Lower leg skin (tissue), 4 donors: ENCODE measurements around the gene MAPKAPK3. TPM values are rescaled to one million over a fixed set of nuclear protein-coding genes. Genes with fewer than 3 reads are reported as not detected.

Source experiments
- DNase-seq, 2 donors: peaks; one replicate each; pipeline ENCODE4 v3.0.0-alpha.2; 2019; ENCODE audit warnings: low spot score in 2 of 2
- H3K4me3 ChIP-seq: fragments of 200-600 bp; sonication (generic); 2 replicates; pipeline ENCODE4 v1.5.1; 2017; ENCODE audit warnings: mild to moderate bottlenecking, low read depth; ENCODE audit not compliant: poor library complexity, severe bottlenecking
- POLR2A ChIP-seq, 2 donors: fragments of 450-650 bp; IDR thresholded peaks; one replicate each; pipeline ENCODE4 v1.6.1; 2016 to 2017; ENCODE audit warnings: antibody characterized with exemption in 2 of 2, mild to moderate bottlenecking in 1 of 2, moderate library complexity in 1 of 2
- WGBS, 2 donors: methylation state at CpG; one replicate each; pipeline ENCODE4 v1.1.5; 2018; 5-methylcytosine and 5-hydroxymethylcytosine counted together
- intact Hi-C: fragments of 100-400 bp; cut with DNase I; formaldehyde crosslinking; loops from one replicate; pipeline ENCODE4 v1.15.0; 2023; ENCODE audit warnings: low total_unique reads
- total RNA-seq, 4 donors: library from RNA; depleted of rRNA; stranded (reverse); fragments of >200 nt; gene quantifications; one replicate each; pipeline ENCODE4 v1.1.0, GENCODE V29; 2016
- TF ChIP-seq, protein P1 (sequence below), 3 donors: fragments of 450-650 bp; IDR thresholded peaks; one replicate each; pipeline ENCODE4 v1.5.1; 2016; ENCODE audit warnings: antibody characterized with exemption in 3 of 3, mild to moderate bottlenecking in 3 of 3, moderate library complexity in 2 of 3

MAPKAPK3 gene
- total RNA-seq, 4 donors from 2014 or later: 65.2 to 128 (median 91.7) TPM

- no peak overlapping the region for H3K4me3 ChIP-seq
- TF ChIP-seq, protein P1, sequence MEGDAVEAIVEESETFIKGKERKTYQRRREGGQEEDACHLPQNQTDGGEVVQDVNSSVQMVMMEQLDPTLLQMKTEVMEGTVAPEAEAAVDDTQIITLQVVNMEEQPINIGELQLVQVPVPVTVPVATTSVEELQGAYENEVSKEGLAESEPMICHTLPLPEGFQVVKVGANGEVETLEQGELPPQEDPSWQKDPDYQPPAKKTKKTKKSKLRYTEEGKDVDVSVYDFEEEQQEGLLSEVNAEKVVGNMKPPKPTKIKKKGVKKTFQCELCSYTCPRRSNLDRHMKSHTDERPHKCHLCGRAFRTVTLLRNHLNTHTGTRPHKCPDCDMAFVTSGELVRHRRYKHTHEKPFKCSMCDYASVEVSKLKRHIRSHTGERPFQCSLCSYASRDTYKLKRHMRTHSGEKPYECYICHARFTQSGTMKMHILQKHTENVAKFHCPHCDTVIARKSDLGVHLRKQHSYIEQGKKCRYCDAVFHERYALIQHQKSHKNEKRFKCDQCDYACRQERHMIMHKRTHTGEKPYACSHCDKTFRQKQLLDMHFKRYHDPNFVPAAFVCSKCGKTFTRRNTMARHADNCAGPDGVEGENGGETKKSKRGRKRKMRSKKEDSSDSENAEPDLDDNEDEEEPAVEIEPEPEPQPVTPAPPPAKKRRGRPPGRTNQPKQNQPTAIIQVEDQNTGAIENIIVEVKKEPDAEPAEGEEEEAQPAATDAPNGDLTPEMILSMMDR (IDR thresholded peaks at IDR 0.05): no peak
- no peak for TF ChIP-seq POLR2A (IDR thresholded peaks at IDR 0.05)
- no peak for DNase-seq
- WGBS, 2 donors: 68 to 69% methylated on average over 6 of the region's 6 CpGs
- intact Hi-C loops: no loop called here
Observed at GRCh38 chr3:50648313-50648712, 31.4 kb downstream of the MAPKAPK3 start.

DNA sequence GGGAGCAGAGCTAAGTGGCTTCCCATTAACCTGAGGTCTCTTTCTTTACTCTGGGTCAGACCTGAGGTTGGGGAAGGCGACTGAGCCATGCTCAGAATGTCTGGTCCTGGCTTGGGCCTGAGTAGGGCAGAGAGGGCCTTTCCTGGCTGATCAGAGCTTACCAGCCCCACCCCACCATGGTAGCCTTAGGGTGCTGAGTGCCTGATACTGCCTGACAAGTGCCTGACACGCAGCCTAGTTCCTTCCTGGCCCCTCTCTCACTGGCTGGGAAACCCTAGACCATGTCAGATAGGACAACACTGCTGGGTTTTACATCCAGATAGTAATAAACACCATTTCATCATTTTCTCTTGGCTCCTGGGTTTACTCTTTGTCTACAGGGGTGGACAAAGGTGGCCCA, 32.0 kb downstream of the MAPKAPK3 start:
- no peak for DNase-seq
- no peak overlapping the region for H3K4me3 ChIP-seq
- 81 to 83% methylated on average over 2 of the region's 2 CpGs for WGBS, 2 donors
- TF ChIP-seq, protein P1 (IDR thresholded peaks at IDR 0.05): no peak
- no peak for TF ChIP-seq POLR2A (IDR thresholded peaks at IDR 0.05)
- intact Hi-C loops: no loop called here

DNA sequence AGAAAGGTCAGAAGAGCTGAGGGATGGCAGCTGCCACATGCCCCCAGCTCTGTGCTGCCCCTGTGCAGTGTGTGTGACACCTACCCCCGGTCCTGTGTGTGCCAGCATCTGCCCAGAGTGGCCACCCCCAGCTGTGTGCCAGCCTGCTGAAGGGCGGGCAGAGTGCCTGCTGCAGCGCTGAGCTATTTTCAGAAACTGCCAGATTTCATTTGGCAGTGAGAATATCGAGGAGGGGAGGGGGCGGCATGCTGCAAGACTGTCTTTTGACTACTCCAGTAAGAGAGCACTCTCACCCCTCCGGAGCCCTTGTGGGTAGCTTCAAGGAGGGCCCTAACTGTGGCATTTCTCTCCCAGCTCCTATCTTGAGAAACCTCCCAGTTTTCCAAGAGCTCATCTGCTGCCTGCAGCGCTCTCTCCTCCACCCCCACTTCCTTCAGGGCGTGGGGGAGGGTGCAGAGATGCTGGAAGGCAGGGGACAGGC, 32.5 kb downstream of the MAPKAPK3 start:
- no peak for TF ChIP-seq POLR2A (IDR thresholded peaks at IDR 0.05)
- TF ChIP-seq, protein P1 (IDR thresholded peaks at IDR 0.05): no peak
- intact Hi-C loops: no loop called here
- H3K4me3 ChIP-seq: no peak overlapping the region
- DNase-seq: no peak
- WGBS, 2 donors: 56 to 70% methylated on average over 8 of the region's 8 CpGs

- 91 to 96% methylated on average over 1 of the region's 1 CpG for WGBS, 2 donors
- intact Hi-C loops: no loop called here
- no peak for DNase-seq
- TF ChIP-seq POLR2A (IDR thresholded peaks at IDR 0.05): no peak
- TF ChIP-seq, protein P1 (IDR thresholded peaks at IDR 0.05): no peak
- H3K4me3 ChIP-seq: no peak overlapping the region
Observed at GRCh38 chr3:50650018-50650417, 33.1 kb downstream of the MAPKAPK3 start.

DNA sequence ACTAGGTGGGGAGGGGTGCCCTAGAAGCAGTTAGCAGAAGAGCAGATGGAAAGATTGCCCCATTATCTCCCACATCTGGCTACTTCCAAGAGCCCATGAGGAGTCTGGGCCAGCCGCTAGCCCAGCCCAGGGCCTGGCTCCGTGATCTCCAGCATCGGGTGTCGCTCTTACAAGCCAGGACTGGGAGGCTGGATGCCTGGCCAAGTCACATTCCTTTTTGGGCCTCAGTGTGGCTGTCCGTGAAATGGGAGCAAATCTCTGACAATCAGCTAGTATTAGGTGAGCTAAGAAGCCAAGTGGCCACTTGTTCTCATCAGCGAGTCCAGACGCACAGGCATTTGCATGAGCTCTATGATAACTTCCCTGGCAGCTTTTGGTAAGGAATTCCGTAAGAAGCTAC, 34.5 kb downstream of the MAPKAPK3 start:
- no peak overlapping the region for H3K4me3 ChIP-seq
- DNase-seq: no peak
- 68 to 69% methylated on average over 8 of the region's 8 CpGs for WGBS, 2 donors
- no peak for TF ChIP-seq POLR2A (IDR thresholded peaks at IDR 0.05)
- TF ChIP-seq, protein P1 (IDR thresholded peaks at IDR 0.05): no peak
- intact Hi-C loops: no loop called here

GRCh38 chr3:50651920-50652529, 35.1 kb downstream of the MAPKAPK3 start:
- H3K4me3 ChIP-seq: no peak overlapping the region
- 66 to 72% methylated on average over 7 of the region's 7 CpGs for WGBS, 2 donors
- intact Hi-C loops: no loop called here
- TF ChIP-seq, protein P1 (IDR thresholded peaks at IDR 0.05): no peak
- DNase-seq: no peak
